ENCODE measurements around the gene GALK2.

GALK2 gene

DNA sequence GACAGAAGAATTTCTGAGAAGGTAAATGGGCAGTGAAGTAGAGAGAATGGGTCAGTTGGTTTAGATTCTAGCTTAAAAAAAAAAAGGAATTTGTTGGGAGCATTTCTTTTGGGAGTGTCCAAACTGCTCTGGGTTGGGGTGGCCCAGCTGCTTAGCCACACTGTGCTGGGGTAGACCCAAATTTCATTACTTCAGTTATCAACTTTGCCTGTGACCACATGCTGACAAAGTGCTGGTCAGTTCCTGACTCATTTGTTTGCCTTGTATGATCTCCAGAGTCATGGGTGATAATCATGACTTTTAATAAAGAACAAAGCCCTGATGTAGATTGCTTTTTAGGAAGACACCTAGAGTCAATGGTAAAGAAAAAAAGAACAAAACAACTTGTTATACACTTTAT lies 131.5 kb downstream of the GALK2 start:
- FAIRE-seq (no peak), DNase-seq (ENCODE audit: insufficient read length, low spot score) (no peak)
- no peak for TF ChIP-seq CTCF (IDR thresholded peaks at IDR 0.05; ENCODE audit: insufficient read depth, missing control alignments)

- TF ChIP-seq CTCF (IDR thresholded peaks at IDR 0.05; ENCODE audit: insufficient read depth, missing control alignments) = no peak
- FAIRE-seq (no peak), DNase-seq (ENCODE audit: insufficient read length, low spot score) (no peak)
Measured at GRCh38 chr15:49303003-49303402, 133.0 kb downstream of the GALK2 start.

DNA sequence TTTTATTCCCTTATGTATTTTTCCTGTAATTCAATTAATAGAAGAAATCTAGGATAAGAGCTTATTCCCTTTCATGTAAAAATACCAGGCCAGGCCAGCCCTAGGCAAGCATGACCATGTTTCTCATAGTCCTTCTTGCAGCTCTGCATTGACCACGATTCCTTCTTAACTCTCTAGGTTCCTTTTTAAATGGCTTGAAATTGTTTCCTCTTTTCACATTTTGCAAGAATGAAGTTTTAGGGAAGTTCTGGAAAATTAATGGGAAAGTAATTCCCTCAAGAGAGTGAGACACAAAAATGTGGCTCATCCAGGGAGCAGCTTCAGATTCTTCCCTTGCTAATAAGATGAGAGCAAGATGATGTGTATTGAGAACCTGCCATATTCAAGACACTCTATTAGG lies 136.5 kb downstream of the GALK2 start:
- DNase-seq (ENCODE audit: insufficient read length, low spot score) = no peak
- FAIRE-seq = no peak
- no peak for TF ChIP-seq CTCF (IDR thresholded peaks at IDR 0.05; ENCODE audit: insufficient read depth, missing control alignments)

GRCh38 chr15:49308686-49309085 lies 138.6 kb downstream of the GALK2 start:
- FAIRE-seq (no peak), DNase-seq (ENCODE audit: insufficient read length, low spot score) (no peak)
- no peak for TF ChIP-seq CTCF (IDR thresholded peaks at IDR 0.05; ENCODE audit: insufficient read depth, missing control alignments)

- TF ChIP-seq CTCF (IDR thresholded peaks at IDR 0.05; ENCODE audit: insufficient read depth, missing control alignments) = no peak
- DNase-seq (ENCODE audit: insufficient read length, low spot score) (no peak), FAIRE-seq (peak; percentile 95)
Measured at GRCh38 chr15:49309889-49310288, 139.8 kb downstream of the GALK2 start.

DNA sequence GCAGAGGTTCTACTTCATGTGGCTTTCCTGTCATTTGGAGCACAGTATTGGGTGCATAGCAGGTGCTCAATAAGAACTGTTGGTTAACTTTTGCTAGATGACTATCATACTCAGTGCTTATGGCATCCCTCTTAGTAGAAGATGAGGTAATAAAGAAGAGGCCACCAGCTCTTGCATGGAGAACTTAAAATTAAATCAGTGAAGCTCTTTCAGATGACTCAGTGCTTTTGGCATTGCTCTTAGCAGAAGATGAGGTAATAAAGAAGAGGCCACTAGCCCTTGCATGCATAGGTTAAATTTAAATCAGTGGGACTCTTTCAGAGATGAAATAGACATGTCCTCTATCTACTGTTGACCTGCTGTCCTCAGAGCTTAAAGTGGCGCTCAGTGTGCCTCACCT lies 143.6 kb downstream of the GALK2 start:
- DNase-seq (ENCODE audit: insufficient read length, low spot score) = no peak
- FAIRE-seq = no peak
- no peak for TF ChIP-seq CTCF (IDR thresholded peaks at IDR 0.05; ENCODE audit: insufficient read depth, missing control alignments)

GRCh38 chr15:49314716-49315115 lies 144.7 kb downstream of the GALK2 start:
- FAIRE-seq (no peak), DNase-seq (ENCODE audit: insufficient read length, low spot score) (no peak)
- TF ChIP-seq CTCF (IDR thresholded peaks at IDR 0.05; ENCODE audit: insufficient read depth, missing control alignments) = no peak

All from D721Med (cell line).